Activated B cell treated with CpG ODN at 0.5 μM for 24 hours (primary cell): ENCODE results near the gene TADA3. TPM values are rescaled to one million over a fixed set of nuclear protein-coding genes. Genes with fewer than 3 reads are reported as not detected.

ENCODE experiments used
- ATAC-seq: fragments of 200-7000 bp; cut with Tn5 transposase; one replicate; pipeline ENCODE4 v1.10.0; 2021; ENCODE audit warnings: low read depth, mild to moderate bottlenecking, moderate library complexity
- CTCF ChIA-PET: fragments of 350-600 bp; sonication (Branson Sonifier 250); formaldehyde crosslinking; loops from one replicate; lab custom pipeline; 2021; ENCODE audit warnings: antibody characterized with exemption; lab: Charles Lee
- POLR2A ChIA-PET: fragments of 350-600 bp; sonication (Branson Sonifier 250); formaldehyde crosslinking; loops from one replicate; lab custom pipeline; 2021; ENCODE audit warnings: antibody characterized with exemption; lab: Charles Lee
- DNase-seq: peaks from one replicate; pipeline ENCODE4 v3.0.0; 2022
- H3K27ac Mint-ChIP-seq: one replicate; pipeline ENCODE4 v1.8.0; 2020; ENCODE audit warnings: mixed read lengths
- H3K27me3 Mint-ChIP-seq: one replicate; pipeline ENCODE4 v1.8.0; 2021; ENCODE audit warnings: mixed read lengths
- H3K36me3 Mint-ChIP-seq: one replicate; pipeline ENCODE4 v1.8.0; 2021; ENCODE audit warnings: low read depth, mixed read lengths
- H3K4me1 Mint-ChIP-seq: one replicate; pipeline ENCODE4 v1.8.0; 2021; ENCODE audit warnings: mixed read lengths
- H3K4me3 Mint-ChIP-seq: one replicate; pipeline ENCODE4 v1.8.0; 2020; ENCODE audit warnings: mild to moderate bottlenecking, mixed read lengths
- H3K9me3 Mint-ChIP-seq: one replicate; pipeline ENCODE4 v1.8.0; 2020; ENCODE audit warnings: mixed read lengths
- intact Hi-C: fragments of 100-400 bp; cut with micrococcal nuclease; formaldehyde crosslinking; loops from one replicate; pipeline ENCODE4 v1.15.1; 2024
- total RNA-seq: library from RNA; stranded (reverse); gene quantifications from 2 replicates; pipeline ENCODE4 v1.2.3, GENCODE V29; 2022
- TF ChIP-seq, protein P1 (sequence below): fragments of 200-600 bp; IDR thresholded peaks from one replicate; pipeline ENCODE4 v1.8.0; 2022; ENCODE audit warnings: antibody characterized with exemption, mild to moderate bottlenecking

The TADA3 gene
- total RNA-seq, 1 donor from 2014 or later, result 44.7 TPM

DNA sequence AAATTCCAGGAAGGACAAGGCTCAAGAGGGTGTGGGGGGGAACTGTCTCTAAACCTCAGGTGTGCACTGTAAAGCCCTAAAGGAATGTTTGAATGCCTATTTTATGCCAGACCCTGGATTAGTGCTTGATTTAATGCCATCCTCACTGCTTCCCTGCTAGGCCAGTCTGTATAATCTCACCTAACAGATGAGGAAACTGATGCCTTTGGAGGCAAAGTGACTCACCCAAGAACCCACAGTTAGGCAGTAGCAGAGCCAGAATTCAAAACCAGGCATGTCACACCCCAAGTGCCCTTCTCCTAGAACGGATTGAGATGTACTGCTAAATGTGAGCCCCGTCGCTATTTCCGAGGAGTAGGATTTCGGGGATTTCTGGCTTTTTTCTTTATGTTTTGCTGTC lies 30.4 kb downstream of the TADA3 start:
- ATAC-seq, result no peak
- DNase-seq, result no peak
- H3K4me3 Mint-ChIP-seq, result no peak overlapping the region
- ChIA-PET CTCF (interaction anchor here (0.6 kb wide), 1 partner anchor 9 kb away, joined by 5 read pairs; no protein-coding TSS in a partner anchor), POLR2A (no interaction called here)
- H3K4me1 Mint-ChIP-seq, result no peaks in the 10 kb centered on the region
- H3K36me3 Mint-ChIP-seq, result peaks cover 23% of the 10 kb centered on the region
- intact Hi-C loops, result no loop called here
- no peaks in the 10 kb centered on the region for H3K27me3 Mint-ChIP-seq
- no peaks in the 10 kb centered on the region for H3K9me3 Mint-ChIP-seq
- TF ChIP-seq, protein P1, sequence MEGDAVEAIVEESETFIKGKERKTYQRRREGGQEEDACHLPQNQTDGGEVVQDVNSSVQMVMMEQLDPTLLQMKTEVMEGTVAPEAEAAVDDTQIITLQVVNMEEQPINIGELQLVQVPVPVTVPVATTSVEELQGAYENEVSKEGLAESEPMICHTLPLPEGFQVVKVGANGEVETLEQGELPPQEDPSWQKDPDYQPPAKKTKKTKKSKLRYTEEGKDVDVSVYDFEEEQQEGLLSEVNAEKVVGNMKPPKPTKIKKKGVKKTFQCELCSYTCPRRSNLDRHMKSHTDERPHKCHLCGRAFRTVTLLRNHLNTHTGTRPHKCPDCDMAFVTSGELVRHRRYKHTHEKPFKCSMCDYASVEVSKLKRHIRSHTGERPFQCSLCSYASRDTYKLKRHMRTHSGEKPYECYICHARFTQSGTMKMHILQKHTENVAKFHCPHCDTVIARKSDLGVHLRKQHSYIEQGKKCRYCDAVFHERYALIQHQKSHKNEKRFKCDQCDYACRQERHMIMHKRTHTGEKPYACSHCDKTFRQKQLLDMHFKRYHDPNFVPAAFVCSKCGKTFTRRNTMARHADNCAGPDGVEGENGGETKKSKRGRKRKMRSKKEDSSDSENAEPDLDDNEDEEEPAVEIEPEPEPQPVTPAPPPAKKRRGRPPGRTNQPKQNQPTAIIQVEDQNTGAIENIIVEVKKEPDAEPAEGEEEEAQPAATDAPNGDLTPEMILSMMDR, result no peak
- no peak overlapping the region for H3K27ac Mint-ChIP-seq

DNA sequence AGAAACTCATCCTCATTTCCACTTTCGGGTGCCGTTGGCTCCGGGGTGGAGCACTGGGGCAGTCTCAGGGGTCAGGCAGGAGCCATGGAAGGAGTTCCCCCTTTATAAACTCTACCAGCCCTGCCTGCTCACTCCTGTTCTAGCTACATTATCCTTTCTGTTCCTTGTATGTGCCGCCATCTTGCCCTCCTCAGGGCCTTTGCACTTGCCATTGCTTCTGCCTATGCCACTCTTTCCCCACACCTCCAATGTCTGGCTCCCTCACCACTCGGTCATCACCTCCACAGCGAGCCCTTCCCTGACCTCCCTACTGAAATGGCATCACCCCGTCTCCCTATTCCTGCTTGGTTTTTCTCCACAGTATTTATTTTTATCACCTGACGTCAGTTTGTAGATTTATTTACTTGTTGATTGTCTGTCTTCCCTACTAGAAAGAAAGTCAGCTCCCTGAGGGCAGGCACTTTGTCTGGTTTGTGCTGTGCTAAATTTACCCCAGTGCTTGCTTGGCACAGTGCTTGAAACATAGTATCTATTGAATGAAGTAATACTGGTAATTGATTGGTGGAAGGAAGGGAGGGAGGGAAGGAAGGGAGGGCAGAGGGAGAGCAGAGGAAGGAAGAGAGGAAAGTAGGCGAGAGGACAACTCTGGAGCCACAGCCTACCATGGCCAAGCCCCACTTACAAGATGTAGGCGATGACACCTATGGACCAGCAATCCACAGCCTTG lies 31.3 kb downstream of the TADA3 start:
- ATAC-seq, result no peak
- Mint-ChIP-seq H3K4me1 (no peaks in the 10 kb centered on the region), H3K4me3 (no peak overlapping the region), H3K36me3 (peaks cover 32% of the 10 kb centered on the region), H3K27me3 (no peaks in the 10 kb centered on the region), H3K9me3 (no peaks in the 10 kb centered on the region), H3K27ac (no peak overlapping the region)
- CTCF ChIA-PET, result no interaction called here
- TF ChIP-seq, protein P1, result no peak
- intact Hi-C loops, result no loop called here
- POLR2A ChIA-PET, result no interaction called here
- DNase-seq, result no peak

DNA sequence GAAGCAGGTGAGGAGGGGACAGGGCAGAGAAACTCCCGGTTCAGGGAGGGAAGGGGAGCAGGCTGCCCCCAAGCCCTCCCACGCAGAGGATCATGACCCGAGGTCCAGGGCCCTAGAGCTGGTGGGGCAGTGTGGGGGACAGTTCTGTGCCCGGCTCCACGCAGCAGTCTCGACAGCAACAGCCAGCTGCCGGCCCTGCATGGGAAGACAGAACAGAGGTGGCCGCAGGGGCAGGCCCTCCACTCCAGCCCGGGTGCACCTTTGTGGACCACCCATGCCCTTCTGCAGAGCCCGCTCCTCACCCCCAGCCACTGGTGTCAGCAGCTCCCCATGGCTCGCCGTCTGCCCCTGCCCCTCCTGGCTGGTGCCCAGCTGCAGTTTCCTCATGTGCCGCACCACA lies 34.8 kb downstream of the TADA3 start:
- POLR2A ChIA-PET, result no interaction called here
- DNase-seq, result no peak
- H3K27ac Mint-ChIP-seq, result no peak overlapping the region

DNA sequence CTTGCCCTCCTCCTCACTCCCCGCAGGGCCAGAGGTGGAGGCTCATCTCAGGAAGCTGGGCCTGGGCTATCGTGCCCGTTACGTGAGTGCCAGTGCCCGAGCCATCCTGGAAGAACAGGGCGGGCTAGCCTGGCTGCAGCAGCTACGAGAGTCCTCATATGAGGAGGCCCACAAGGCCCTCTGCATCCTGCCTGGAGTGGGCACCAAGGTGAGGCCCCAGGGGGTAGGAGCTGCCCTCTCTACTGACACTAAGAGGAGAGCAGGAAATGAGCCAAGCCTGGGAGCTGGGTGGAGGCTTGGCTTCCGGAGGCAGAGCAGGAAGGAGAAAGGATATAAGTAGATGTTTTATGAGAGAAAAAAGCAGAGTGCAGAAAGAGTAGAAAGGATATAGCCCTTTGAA lies 37.6 kb downstream of the TADA3 start:
- POLR2A ChIA-PET, result interaction anchor here (6.3 kb wide), 1 partner anchor 39 kb away, joined by 106 read pairs; the partner anchor contains the start of genes ARPC4 and TADA3
- H3K9me3 Mint-ChIP-seq, result no peaks in the 10 kb centered on the region
- H3K27ac Mint-ChIP-seq, result no peak overlapping the region
- peaks cover 67% of the 10 kb centered on the region for H3K36me3 Mint-ChIP-seq
- H3K4me1 Mint-ChIP-seq, result peaks cover 40% of the 10 kb centered on the region
- intact Hi-C loops, result no loop called here
- no peak for ATAC-seq
- no peak overlapping the region for H3K4me3 Mint-ChIP-seq
- H3K27me3 Mint-ChIP-seq, result no peaks in the 10 kb centered on the region
- TF ChIP-seq, protein P1, result no peak
- DNase-seq, result no peak
- CTCF ChIA-PET, result interaction anchor here (0.7 to 1.6 kb wide), 3 partner anchors 14 to 28 kb away, joined by 3 read pairs; partner anchors contain the start of gene CAMK1

More for the DNA sequence above, 34.8 kb downstream of the TADA3 start:
- Mint-ChIP-seq H3K27me3 (no peaks in the 10 kb centered on the region), H3K4me1 (peaks cover 13% of the 10 kb centered on the region), H3K4me3 (no peak overlapping the region), H3K36me3 (peaks cover 55% of the 10 kb centered on the region), H3K9me3 (no peaks in the 10 kb centered on the region)
- CTCF ChIA-PET, result no interaction called here
- TF ChIP-seq, protein P1, result no peak
- ATAC-seq, result no peak
- intact Hi-C loops, result no loop called here
